Measurements from ENCODE around the gene NBEAL2.

Gene NBEAL2

GRCh38 chr3:46993986-46994385 is 14.5 kb downstream of the NBEAL2 start:
- Histone ChIP-seq H3K36me3 (ENCODE audit: control insufficient read depth in 2 of 2, insufficient read depth in 1 of 2, low read length in 2 of 2) (peaks cover 0 to 45% of the 10 kb centered on the region in 2 experiments; a peak in 1 of 3 replicates), H3K27ac (ENCODE audit: extremely low read depth, low read depth, low read length) (no peak overlapping the region), H3K4me1 (ENCODE audit: control insufficient read depth, insufficient read depth, low read length) (no peaks in the 10 kb centered on the region), H3K4me3 (ENCODE audit: low read depth, low read length) (no peak overlapping the region), H3K9me3 (ENCODE audit: control insufficient read depth, insufficient read depth, low read depth, low read length) (no peaks in the 10 kb centered on the region)
- TF ChIP-seq ZNF548 (tag by site-specific recombination; IDR thresholded peaks at IDR 0.05) (no peak), ZNF184 (tag by site-specific recombination; IDR thresholded peaks at IDR 0.05) (no peak)
- POLR2A ChIA-PET, result interaction anchor here (0.9 kb wide), 1 partner anchor 17 kb away, joined by 3 read pairs; the partner anchor contains the start of gene CCDC12
- CTCF ChIA-PET, result interaction anchor here (0.6 kb wide), 2 partner anchors 140 to 289 kb away, joined by 4 read pairs; no protein-coding TSS in a partner anchor

DNA sequence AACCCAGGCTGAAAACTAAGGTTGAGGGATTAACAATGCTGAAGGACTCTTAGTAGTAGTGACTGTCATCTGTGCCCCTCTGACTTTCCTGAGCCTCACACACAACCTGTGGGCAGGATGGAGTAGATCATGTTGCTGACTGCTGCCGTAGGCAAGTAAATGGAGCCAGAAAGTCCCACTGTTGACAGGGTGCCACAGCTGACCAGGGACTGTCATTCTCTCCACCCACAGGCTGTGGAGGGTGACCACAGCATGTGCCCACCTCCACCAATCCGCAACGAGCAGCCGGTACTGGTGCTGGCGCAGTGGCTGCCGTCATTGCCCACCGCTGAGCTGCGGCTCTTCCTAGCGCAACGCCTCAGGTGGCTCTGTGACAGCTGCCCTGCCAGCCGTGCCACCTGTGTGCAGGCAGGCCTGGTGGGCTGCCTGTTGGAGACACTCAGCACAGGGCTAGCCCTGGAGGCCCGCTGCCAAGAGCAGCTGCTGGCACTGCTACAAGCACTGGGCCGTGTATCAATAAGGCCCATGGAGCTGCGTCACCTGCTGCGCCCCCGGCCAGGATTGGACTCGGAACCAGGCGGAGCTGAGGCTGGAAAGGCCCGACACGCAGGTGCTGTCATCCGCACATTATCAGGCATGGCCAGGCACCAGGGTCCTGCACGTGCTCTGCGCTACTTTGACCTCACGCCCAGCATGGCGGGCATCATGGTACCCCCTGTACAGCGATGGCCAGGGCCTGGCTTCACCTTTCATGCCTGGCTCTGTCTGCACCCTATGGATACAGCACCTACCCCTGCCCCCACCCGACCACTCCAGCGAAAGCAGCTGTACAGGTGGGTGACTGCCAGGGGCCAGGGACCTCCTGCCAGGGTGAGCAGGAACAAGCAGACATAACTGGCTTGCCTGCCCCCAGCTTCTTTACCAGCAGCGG is 15.6 kb downstream of the NBEAL2 start:
- Histone ChIP-seq H3K4me3 (ENCODE audit: low read depth, low read length) (no peak overlapping the region), H3K36me3 (ENCODE audit: control insufficient read depth in 2 of 2, insufficient read depth in 1 of 2, low read length in 2 of 2) (peaks cover 0 to 47% of the 10 kb centered on the region in 2 experiments; a peak in 1 of 3 replicates), H3K4me1 (ENCODE audit: control insufficient read depth, insufficient read depth, low read length) (no peaks in the 10 kb centered on the region), H3K9me3 (ENCODE audit: control insufficient read depth, insufficient read depth, low read depth, low read length) (no peaks in the 10 kb centered on the region), H3K27ac (ENCODE audit: extremely low read depth, low read depth, low read length) (no peak overlapping the region)
- ChIA-PET POLR2A (interaction anchor here (0.7 kb wide), 1 partner anchor 15 kb away, joined by 3 read pairs; the partner anchor contains the start of gene NBEAL2), CTCF (interaction anchor here (0.5 kb wide), 1 partner anchor 64 kb away, joined by 3 read pairs; no protein-coding TSS in a partner anchor)
- TF ChIP-seq ZNF23 (tag by site-specific recombination; IDR thresholded peaks at IDR 0.05; ENCODE audit: borderline replicate concordance) (no peak), OVOL3 (tag by site-specific recombination; IDR thresholded peaks at IDR 0.05) (no peak), SCRT1 (tag by site-specific recombination; IDR thresholded peaks at IDR 0.05; ENCODE audit: borderline replicate concordance) (no peak), ZSCAN23 (tag by site-specific recombination; IDR thresholded peaks at IDR 0.05) (no peak), ZNF518A (tag by site-specific recombination; conservative IDR thresholded peaks at IDR 0.05; ENCODE audit: low read depth) (no peak), ZNF645 (tag by site-specific recombination; IDR thresholded peaks at IDR 0.05) (no peak), MEIS1 (CRISPR knock-in tag; IDR thresholded peaks at IDR 0.05; ENCODE audit: borderline replicate concordance) (no peak), ZNF560 (tag by site-specific recombination; IDR thresholded peaks at IDR 0.05; ENCODE audit: borderline replicate concordance) (no peak), PRDM4 (tag by site-specific recombination; IDR thresholded peaks at IDR 0.05) (no peak), YY1 (tag by site-specific recombination; IDR thresholded peaks at IDR 0.05) (no peak), ZNF18 (tag by site-specific recombination; IDR thresholded peaks at IDR 0.05) (no peak), ZNF48 (tag by site-specific recombination; IDR thresholded peaks at IDR 0.05) (no peak)
- TF ChIP-seq, protein P1, sequence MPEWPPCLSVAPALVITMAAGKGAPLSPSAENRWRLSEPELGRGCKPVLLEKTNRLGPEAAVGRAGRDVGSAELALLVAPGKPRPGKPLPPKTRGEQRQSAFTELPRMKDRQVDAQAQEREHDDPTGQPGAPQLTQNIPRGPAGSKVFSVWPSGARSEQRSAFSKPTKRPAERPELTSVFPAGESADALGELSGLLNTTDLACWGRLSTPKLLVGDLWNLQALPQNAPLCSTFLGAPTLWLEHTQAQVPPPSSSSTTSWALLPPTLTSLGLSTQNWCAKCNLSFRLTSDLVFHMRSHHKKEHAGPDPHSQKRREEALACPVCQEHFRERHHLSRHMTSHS (tag by site-specific recombination; IDR thresholded peaks at IDR 0.05), result no peak

Data from HEK293 (cell line).